ENCODE measurements around the gene RCOR2.
"Not testable (repeated sequence)": the region's sequence is repeated elsewhere in the genome, so short reads cannot be mapped to it uniquely, and the experiment has no call there.

RCOR2 gene

DNA sequence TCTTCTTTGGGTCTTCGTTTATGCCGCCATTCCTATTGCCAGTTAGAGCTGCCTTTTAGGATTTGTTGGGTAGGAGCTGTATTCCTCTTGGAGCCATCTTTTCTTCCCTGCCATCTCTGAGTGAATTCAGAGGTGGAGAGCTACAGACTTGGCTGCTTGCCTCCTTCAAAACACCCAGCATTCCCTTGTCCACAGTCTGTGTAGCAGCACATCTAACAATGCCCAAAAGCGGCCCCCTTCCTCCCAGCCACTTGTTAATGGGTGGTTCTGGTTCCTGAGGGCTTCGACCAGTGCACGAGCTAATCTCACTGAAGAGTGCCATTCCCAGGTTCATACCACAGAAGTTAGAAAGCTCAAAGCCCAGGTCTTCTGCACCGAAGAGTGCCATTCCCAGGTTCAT lies 40.3 kb downstream of the RCOR2 start:
- DNase-seq, result no peak

- DNase-seq, result no peak
Measured at GRCh38 chr11:63875506-63876065, 41.4 kb downstream of the RCOR2 start.

DNA sequence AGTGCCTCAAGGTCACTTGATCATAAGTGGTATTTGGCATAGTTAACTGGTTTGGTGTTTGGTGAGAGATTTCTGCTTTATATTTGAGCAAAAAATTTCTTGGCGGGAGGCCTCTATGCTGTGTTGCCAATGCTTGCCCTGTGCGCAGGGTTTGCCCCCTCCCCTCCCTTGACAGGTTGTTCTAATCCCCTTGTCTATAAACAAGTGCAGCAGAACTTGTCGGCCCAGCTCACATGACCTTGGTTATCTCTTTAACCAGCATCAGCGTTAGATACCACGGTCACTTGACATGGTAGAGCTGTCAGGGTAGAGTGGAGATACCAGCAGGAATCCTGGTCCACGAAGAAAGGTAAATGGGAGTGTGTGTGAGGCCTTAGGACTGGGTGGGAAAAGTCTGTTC lies 42.5 kb downstream of the RCOR2 start:
- no peak for DNase-seq

GRCh38 chr11:63873311-63873710 lies 43.7 kb downstream of the RCOR2 start:
- DNase-seq, result no peak

- DNase-seq, result no peak
Measured at GRCh38 chr11:63872800-63873197, 44.2 kb downstream of the RCOR2 start.

DNA sequence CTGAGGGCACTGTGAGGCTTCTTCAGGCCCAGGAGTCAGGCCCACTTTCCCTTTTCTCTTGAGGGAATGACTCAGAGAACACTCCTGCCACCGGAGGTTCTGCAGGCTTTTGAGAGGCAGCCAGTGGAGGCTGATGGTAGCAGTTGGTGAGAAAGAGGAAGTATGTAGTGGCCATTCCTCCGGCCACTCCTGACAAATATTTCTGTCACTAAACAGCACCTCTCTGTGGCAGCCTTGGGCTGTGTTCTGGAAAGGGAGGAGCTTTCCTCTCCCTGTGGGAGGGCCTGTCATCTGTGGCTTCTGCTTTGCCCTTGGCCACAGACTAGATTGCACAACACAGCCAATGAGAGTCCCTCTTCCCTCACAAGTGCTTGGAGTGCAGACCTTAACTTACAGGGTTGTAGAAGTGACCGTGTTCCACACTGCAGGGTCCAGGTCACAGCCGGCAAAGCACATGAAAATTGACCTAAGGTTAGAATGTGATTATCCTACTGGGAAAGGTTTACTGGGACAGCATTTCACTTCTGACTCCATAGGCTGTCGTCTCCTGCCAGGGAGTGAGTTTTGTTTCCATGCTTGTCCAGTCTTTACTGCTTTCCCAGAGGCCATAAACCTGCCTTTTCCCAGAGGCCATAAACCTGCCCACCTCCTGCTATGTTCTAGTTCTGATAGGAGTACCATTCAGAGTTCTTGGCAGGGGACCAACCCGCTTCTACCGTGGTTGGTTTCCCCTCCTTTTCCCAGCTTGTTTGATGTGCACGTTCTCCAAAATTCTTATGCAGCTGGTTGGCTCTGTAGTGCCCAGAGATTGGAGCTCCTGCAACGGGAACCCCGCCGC lies 44.8 kb downstream of the RCOR2 start:
- DNase-seq, result no peak

DNA sequence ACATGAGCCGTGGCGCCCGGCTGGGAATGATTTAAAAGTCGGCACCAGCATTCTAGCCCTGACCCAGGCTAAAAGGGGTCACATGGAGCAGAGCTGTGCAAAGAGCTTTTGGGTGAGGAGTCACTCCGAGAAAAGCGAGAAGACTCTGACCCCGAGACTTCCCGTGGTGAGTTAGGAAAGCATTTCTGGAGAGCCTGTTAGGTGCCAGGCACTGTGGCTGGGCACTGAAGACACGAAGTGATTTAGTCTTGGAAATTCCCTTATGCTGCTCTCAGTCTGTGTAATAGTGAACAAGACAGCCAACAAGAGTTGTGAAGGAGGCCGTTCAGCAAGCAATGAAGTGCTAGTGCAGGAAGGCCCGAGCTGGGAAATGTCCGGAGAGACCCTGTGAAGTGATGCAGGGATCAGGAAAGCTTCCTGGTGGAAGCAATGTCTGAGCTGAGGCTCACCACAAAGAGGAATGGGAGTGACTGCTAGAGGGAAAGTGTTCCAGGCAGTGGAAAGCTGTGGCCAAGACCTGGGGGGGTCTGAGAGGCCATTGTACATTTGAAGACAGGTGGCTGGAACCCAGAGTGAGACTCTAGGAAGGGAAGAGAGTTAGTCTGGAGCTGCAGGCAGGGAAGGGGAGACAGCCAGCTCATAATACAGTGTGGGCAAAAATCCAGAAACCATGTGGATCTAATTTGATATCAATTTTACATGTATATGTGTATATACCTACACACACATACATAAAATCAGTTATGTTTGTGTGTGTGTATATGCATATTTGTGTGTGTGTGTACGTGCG lies 46.4 kb downstream of the RCOR2 start:
- DNase-seq, result no peak

DNA sequence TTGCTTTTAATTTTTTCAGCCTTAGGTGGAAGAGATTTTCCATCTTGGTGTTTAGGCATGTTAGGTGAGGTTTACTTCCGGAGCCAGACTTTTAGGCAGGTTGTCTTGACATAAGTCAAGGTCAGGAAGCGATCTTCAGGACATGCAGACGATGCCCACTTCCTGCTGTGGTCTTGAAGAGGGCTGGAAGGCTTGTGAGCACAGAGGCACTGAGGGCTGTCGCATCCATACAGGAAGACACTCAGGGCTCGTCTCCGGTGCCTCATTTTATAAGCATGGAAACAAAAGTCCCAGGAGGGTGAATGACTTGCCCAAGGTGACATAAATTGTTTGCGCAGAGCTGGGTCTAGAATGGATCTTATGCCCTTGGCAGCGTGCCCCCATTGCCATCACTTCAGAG lies 47.3 kb downstream of the RCOR2 start:
- DNase-seq, result no peak

DNA sequence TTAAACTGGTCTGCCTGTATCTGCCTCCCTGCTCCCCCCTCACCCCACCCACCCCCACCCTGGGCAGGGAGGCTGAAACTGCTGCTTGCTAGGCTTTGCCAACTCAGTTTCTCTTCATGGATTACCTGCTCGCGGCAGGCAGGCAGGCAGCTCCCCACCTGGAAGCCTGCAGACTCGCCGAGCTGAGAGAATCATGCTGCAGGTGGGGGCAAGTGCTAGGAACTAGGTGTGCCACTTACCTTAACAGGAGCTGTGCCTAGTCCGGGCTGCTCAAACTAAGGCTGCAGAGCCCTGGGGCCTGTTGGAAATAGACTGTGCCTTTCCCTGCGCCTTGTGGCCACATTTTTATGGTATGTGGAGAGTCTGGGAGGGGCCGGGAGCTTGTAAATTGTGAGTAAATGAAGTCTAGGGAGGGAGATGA lies 47.8 kb downstream of the RCOR2 start:
- DNase-seq, result no peak

- no peak for DNase-seq
Measured at GRCh38 chr11:63868399-63869064, 48.4 kb downstream of the RCOR2 start.

DNA sequence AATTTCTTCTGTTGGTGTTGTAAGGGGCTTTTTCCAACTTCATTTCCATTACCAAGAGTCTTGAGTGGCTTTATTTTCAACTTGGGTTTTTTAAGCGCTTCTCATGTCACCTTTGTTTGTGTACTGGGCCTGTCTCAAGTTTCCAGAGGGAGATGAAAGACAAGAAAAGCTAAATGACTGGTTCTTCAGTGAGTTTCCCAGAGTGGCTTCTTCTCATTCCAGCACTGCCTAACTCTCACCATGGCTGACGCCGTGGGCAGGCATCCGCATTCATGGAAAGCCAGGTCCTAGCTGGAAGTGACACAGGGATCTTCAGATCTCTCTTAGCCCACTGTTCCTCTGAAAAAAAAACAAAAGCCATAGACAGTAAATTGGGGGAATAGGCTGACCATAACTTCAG lies 49.5 kb downstream of the RCOR2 start:
- no peak for DNase-seq

- no peak for DNase-seq
Measured at GRCh38 chr11:63866211-63866610, 50.8 kb downstream of the RCOR2 start.

DNA sequence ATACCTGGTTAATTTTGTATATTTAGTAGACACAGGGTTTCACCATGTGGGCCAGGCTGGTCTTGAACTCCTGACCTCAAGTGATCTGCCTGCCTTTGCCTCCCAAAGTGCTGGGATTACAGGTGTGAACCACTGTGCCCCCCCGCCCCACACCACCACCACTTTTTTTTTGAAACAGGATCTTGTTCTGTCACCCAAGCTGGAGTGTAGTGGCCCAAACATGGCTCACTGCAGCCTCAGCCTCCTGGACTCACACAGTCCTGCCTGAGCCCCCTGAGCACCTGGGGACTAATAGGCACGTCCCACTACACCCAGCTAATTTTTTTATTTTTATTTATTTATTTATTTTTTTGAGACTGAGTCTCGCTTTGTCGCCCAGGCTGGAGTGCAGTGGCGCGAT lies 53.3 kb downstream of the RCOR2 start:
- DNase-seq, result not testable (repeated sequence)

- no peak for DNase-seq
Measured at GRCh38 chr11:63862923-63863322, 54.0 kb downstream of the RCOR2 start.
